HL-60 (cell line): Measurements from ENCODE around the gene TMEM247.

Experiments
- GABPA ChIP-seq: IDR thresholded peaks from 2 replicates; pipeline ENCODE4 v1.6.1; 2012; ENCODE audit warnings: low read depth
- POLR2AphosphoS5 ChIP-seq: IDR thresholded peaks from 2 replicates; pipeline ENCODE4 v1.6.1; 2012; ENCODE audit warnings: low read depth
- TF ChIP-seq, protein P1 (sequence below): IDR thresholded peaks from one replicate; pipeline ENCODE4 v1.5.1; 2011; ENCODE audit warnings: low read length, control low read depth, inconsistent platforms; ENCODE audit not compliant: insufficient read depth
- TF ChIP-seq, protein P2 (sequence below): IDR thresholded peaks from 2 replicates; pipeline ENCODE4 v1.6.1; 2012; ENCODE audit warnings: low read depth; ENCODE audit not compliant: insufficient replicate concordance

DNA sequence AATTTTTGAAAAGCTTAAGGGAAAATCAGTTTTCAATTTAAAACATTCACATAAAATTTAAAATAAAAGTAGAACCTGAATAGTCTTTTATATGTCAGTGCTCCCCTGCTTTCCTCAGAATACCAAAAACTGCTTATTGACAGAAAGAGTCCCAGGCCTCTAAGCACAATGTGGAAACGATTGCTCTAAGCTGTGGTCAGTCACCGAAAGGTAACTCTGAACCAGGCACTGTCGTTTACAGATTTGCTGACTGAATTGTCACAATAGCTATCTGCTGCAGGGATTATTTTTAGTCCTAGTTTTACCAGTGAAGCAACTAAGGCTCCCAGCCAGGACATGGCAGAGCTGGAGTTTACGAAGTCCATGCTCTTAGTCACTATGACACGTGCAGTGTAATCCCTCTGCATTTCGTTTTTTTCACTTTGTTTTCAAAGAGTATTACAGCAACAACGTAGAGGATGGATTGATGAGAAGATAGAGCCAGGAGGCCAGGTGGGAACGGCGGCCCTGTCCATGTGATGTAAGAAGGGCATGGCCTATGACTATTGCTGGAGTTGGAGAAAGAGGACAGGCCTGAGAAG lies 28.1 kb upstream of the TMEM247 start:
- TF ChIP-seq, protein P1, sequence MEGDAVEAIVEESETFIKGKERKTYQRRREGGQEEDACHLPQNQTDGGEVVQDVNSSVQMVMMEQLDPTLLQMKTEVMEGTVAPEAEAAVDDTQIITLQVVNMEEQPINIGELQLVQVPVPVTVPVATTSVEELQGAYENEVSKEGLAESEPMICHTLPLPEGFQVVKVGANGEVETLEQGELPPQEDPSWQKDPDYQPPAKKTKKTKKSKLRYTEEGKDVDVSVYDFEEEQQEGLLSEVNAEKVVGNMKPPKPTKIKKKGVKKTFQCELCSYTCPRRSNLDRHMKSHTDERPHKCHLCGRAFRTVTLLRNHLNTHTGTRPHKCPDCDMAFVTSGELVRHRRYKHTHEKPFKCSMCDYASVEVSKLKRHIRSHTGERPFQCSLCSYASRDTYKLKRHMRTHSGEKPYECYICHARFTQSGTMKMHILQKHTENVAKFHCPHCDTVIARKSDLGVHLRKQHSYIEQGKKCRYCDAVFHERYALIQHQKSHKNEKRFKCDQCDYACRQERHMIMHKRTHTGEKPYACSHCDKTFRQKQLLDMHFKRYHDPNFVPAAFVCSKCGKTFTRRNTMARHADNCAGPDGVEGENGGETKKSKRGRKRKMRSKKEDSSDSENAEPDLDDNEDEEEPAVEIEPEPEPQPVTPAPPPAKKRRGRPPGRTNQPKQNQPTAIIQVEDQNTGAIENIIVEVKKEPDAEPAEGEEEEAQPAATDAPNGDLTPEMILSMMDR = no peak
- TF ChIP-seq, protein P2, sequence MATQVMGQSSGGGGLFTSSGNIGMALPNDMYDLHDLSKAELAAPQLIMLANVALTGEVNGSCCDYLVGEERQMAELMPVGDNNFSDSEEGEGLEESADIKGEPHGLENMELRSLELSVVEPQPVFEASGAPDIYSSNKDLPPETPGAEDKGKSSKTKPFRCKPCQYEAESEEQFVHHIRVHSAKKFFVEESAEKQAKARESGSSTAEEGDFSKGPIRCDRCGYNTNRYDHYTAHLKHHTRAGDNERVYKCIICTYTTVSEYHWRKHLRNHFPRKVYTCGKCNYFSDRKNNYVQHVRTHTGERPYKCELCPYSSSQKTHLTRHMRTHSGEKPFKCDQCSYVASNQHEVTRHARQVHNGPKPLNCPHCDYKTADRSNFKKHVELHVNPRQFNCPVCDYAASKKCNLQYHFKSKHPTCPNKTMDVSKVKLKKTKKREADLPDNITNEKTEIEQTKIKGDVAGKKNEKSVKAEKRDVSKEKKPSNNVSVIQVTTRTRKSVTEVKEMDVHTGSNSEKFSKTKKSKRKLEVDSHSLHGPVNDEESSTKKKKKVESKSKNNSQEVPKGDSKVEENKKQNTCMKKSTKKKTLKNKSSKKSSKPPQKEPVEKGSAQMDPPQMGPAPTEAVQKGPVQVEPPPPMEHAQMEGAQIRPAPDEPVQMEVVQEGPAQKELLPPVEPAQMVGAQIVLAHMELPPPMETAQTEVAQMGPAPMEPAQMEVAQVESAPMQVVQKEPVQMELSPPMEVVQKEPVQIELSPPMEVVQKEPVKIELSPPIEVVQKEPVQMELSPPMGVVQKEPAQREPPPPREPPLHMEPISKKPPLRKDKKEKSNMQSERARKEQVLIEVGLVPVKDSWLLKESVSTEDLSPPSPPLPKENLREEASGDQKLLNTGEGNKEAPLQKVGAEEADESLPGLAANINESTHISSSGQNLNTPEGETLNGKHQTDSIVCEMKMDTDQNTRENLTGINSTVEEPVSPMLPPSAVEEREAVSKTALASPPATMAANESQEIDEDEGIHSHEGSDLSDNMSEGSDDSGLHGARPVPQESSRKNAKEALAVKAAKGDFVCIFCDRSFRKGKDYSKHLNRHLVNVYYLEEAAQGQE = no peak
- TF ChIP-seq POLR2AphosphoS5 (no peak), GABPA (no peak)
